Mononuclear cell (primary cell): ENCODE results near the gene WIF1. TPM values are rescaled to one million over a fixed set of nuclear protein-coding genes. Genes with fewer than 3 reads are reported as not detected.
A peak's percentile ranks its signal among the peaks of the same experiment; 100 is the strongest.

ENCODE experiments used
- H3K27me3 ChIP-seq: 2 replicates; pipeline ENCODE4 v1.6.0; 2011; ENCODE audit warnings: low read length, control low read depth; ENCODE audit not compliant: insufficient read depth
- H3K4me1 ChIP-seq: 2 replicates; pipeline ENCODE4 v1.5.1; 2011; ENCODE audit warnings: mild to moderate bottlenecking, low read length, control low read depth; ENCODE audit not compliant: insufficient read depth
- H3K4me3 ChIP-seq: 2 replicates; pipeline ENCODE4 v1.5.1; 2011; ENCODE audit warnings: mild to moderate bottlenecking, low read length, moderate library complexity
- H3K9me3 ChIP-seq: 2 replicates; pipeline ENCODE4 v1.5.1; 2011; ENCODE audit warnings: low read depth, mild to moderate bottlenecking, control low read depth, low read length
- total RNA-seq: library from RNA; depleted of rRNA; stranded (reverse); fragments of >200 nt; gene quantifications from one replicate; pipeline ENCODE4 v1.2.3, GENCODE V29; 2012

Gene WIF1
- not detected for total RNA-seq

GRCh38 chr12:65121049-65121955, at the start of gene WIF1:
WIF1 (minus strand) TSS chr12:65121305; CDS start chr12:65121191, 114 bp downstream.
- Histone ChIP-seq H3K9me3 (no peaks in the 10 kb centered on the region), H3K27me3 (peaks cover 80% of the 10 kb centered on the region), H3K4me1 (peaks cover 14% of the 10 kb centered on the region), H3K4me3 (no peak within 1 kb of the TSS)

- Histone ChIP-seq H3K27me3 (no peaks in the 10 kb centered on the region), H3K4me1 (peaks cover 39% of the 10 kb centered on the region), H3K4me3 (peak overlapping the region; percentile 92)
Observed at GRCh38 chr12:65170209-65170881, 49.2 kb upstream of the WIF1 start.

GRCh38 chr12:65169320-65170208, 48.5 kb upstream of the WIF1 start, which contains the start of gene LEMD3:
LEMD3 (plus strand) TSS chr12:65169583; CDS start chr12:65169597, 14 bp downstream.
- peaks cover 36% of the 10 kb centered on the region for H3K4me1 ChIP-seq
- no peaks in the 10 kb centered on the region for H3K9me3 ChIP-seq
- no peaks in the 10 kb centered on the region for H3K27me3 ChIP-seq
- H3K4me3 ChIP-seq: peak within 1 kb of the TSS; percentile 92

More at GRCh38 chr12:65170209-65170881, 49.2 kb upstream of the WIF1 start:
- no peaks in the 10 kb centered on the region for H3K9me3 ChIP-seq

- Histone ChIP-seq H3K27me3 (no peaks in the 10 kb centered on the region), H3K4me1 (peaks cover 34% of the 10 kb centered on the region), H3K4me3 (peak overlapping the region; percentile 92), H3K9me3 (no peaks in the 10 kb centered on the region)
Observed at GRCh38 chr12:65168681-65169319, 47.7 kb upstream of the WIF1 start.

- Histone ChIP-seq H3K4me3 (no peak overlapping the region), H3K9me3 (no peaks in the 10 kb centered on the region), H3K4me1 (peaks cover 6% of the 10 kb centered on the region), H3K27me3 (no peaks in the 10 kb centered on the region)
Observed at GRCh38 chr12:65164774-65165173, 43.7 kb upstream of the WIF1 start.

DNA sequence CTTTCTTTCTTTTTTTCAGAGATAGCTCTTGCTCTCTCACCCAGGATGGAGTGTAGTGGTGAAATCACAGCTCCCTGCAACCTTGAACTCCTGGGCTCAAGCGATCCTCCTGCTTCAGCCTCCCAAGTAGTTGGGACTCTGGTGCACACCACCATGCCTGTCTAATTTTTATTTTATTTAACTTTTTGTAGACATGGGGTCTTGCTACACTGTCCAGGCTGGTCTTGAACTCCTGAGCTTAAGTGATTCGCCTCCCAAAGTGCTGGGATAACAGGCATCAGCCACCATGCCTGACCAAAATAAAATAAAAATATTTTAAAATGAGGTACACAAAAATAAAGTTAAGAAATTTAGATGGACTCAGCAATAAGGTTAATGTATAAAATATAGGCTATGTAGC, 43.1 kb upstream of the WIF1 start:
- Histone ChIP-seq H3K4me1 (peaks cover 6% of the 10 kb centered on the region), H3K4me3 (no peak overlapping the region), H3K27me3 (no peaks in the 10 kb centered on the region), H3K9me3 (no peaks in the 10 kb centered on the region)

DNA sequence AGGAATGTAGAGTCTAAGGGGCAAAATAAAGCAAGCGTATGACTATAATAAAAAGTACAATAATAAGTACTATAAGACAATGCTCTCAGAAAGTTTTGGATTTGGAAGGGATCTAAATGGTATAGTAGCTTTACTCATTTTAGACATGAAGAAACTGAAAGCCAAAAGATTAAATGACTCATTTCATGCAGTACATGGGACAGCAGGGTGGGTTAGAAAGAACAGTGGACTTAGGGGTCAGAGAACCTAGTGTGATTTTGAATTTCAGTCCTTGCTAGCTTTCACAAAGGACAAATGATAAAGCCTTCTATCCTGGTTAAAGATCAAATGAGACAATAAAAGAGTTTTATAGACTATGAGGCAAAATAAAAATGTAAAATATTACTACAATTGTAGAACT, 41.5 kb upstream of the WIF1 start:
- H3K4me3 ChIP-seq: no peak overlapping the region
- H3K27me3 ChIP-seq: no peaks in the 10 kb centered on the region

GRCh38 chr12:65157091-65157490, 36.0 kb upstream of the WIF1 start:
- peaks cover 21% of the 10 kb centered on the region for H3K4me1 ChIP-seq
- no peak overlapping the region for H3K4me3 ChIP-seq
- H3K9me3 ChIP-seq: no peaks in the 10 kb centered on the region
- no peaks in the 10 kb centered on the region for H3K27me3 ChIP-seq

More for the DNA sequence above, 41.5 kb upstream of the WIF1 start:
- H3K4me1 ChIP-seq: no peaks in the 10 kb centered on the region
- H3K9me3 ChIP-seq: no peaks in the 10 kb centered on the region

DNA sequence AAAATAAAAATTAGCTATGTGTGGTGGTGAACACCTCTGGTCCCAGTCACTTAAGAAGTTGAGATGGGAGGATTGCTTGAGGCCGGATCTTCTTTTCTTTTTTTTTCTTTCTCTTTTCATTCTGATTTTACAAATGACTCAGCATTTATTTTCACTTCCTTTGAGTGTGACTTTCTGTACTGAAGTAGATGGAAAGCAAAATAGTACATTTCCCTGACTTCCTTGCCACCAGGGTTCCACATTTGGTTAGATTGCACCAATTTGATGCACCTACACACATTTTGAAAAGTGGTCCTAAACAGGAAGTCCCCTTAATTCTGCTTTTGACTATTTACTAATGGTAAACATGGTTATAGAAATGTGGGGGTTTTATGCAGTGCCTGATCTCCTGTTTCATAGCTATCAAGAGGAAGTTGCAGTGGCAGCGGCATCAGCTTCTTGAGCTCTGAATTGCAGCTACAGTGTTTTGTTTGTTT, 35.3 kb upstream of the WIF1 start:
- no peaks in the 10 kb centered on the region for H3K9me3 ChIP-seq
- H3K4me1 ChIP-seq: peaks cover 21% of the 10 kb centered on the region
- no peaks in the 10 kb centered on the region for H3K27me3 ChIP-seq
- H3K4me3 ChIP-seq: peak overlapping the region; percentile 15

GRCh38 chr12:65155784-65156183, 34.7 kb upstream of the WIF1 start:
- H3K4me3 ChIP-seq: no peak overlapping the region
- no peaks in the 10 kb centered on the region for H3K27me3 ChIP-seq
- no peaks in the 10 kb centered on the region for H3K9me3 ChIP-seq
- H3K4me1 ChIP-seq: peaks cover 21% of the 10 kb centered on the region

GRCh38 chr12:65152596-65152995, 31.5 kb upstream of the WIF1 start:
- no peaks in the 10 kb centered on the region for H3K9me3 ChIP-seq
- H3K27me3 ChIP-seq: peaks cover 4% of the 10 kb centered on the region
- peaks cover 21% of the 10 kb centered on the region for H3K4me1 ChIP-seq

DNA sequence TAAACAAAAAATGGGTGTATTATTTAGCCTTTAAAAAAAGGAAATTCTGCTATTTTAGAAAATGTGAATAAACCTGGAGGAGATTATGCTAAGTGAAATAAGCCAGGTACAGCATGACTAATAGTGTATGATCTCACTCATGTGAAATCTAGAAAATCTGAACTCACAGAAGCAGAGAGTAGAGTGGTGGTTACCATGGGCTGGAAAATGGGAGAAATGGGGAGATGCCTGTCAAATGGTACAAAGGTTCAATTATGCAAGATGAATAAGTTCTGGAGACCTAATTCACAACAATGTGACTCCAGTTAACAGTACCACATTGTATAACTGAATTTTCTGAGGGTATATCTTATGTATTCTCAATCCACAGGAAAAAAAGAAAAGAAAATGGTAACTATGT, 30.9 kb upstream of the WIF1 start:
- Histone ChIP-seq H3K4me3 (no peak overlapping the region), H3K27me3 (peaks cover 4% of the 10 kb centered on the region), H3K9me3 (no peaks in the 10 kb centered on the region), H3K4me1 (peaks cover 18% of the 10 kb centered on the region)

More at GRCh38 chr12:65152596-65152995, 31.5 kb upstream of the WIF1 start:
- no peak overlapping the region for H3K4me3 ChIP-seq

- Histone ChIP-seq H3K4me1 (no peaks in the 10 kb centered on the region), H3K27me3 (peaks cover 4% of the 10 kb centered on the region), H3K9me3 (no peaks in the 10 kb centered on the region), H3K4me3 (no peak overlapping the region)
Observed at GRCh38 chr12:65147312-65147905, 26.3 kb upstream of the WIF1 start.

GRCh38 chr12:65140738-65141137, 19.6 kb upstream of the WIF1 start:
- Histone ChIP-seq H3K4me1 (peaks cover 5% of the 10 kb centered on the region), H3K9me3 (no peaks in the 10 kb centered on the region), H3K4me3 (no peak overlapping the region), H3K27me3 (no peaks in the 10 kb centered on the region)
